Activated naive CD4-positive, alpha-beta T cell treated with anti-CD3 and anti-CD28 coated beads, Interleukin-2, amount 10 ng/mL, durations not matched to agents 5 hours and 36 hours (primary cell): ENCODE results near the gene MGST1. TPM values are rescaled to one million over a fixed set of nuclear protein-coding genes. Genes with fewer than 3 reads are reported as not detected.

ENCODE experiments used
- total RNA-seq, 2 experiments: library from RNA; stranded (reverse); gene quantifications; one replicate each; pipeline ENCODE4 v1.2.3, GENCODE V29; 2021

MGST1 gene
- total RNA-seq: not detected

GRCh38 chr12:16347391-16348298, at the start of gene MGST1:
TSS of gene MGST1 (plus strand) at chr12:16347645. CDS start at chr12:16354253, 6,608 bp downstream.

Other genes with a start within 250 kb of the MGST1 start
- not detected for gene SLC15A5, start 70.0 kb upstream of the MGST1 start, total RNA-seq